Measurements from ENCODE around the gene FCHSD1.

GRCh38 chr5:141590127-141590526 is 61.1 kb downstream of the FCHSD1 start:
- TF ChIP-seq POLR2AphosphoS5 (IDR thresholded peaks at IDR 0.05; ENCODE audit: low read depth) (no peak), CTCF (IDR thresholded peaks at IDR 0.05; ENCODE audit: insufficient read depth, low read length) (no peak)
- TF ChIP-seq, protein P1, sequence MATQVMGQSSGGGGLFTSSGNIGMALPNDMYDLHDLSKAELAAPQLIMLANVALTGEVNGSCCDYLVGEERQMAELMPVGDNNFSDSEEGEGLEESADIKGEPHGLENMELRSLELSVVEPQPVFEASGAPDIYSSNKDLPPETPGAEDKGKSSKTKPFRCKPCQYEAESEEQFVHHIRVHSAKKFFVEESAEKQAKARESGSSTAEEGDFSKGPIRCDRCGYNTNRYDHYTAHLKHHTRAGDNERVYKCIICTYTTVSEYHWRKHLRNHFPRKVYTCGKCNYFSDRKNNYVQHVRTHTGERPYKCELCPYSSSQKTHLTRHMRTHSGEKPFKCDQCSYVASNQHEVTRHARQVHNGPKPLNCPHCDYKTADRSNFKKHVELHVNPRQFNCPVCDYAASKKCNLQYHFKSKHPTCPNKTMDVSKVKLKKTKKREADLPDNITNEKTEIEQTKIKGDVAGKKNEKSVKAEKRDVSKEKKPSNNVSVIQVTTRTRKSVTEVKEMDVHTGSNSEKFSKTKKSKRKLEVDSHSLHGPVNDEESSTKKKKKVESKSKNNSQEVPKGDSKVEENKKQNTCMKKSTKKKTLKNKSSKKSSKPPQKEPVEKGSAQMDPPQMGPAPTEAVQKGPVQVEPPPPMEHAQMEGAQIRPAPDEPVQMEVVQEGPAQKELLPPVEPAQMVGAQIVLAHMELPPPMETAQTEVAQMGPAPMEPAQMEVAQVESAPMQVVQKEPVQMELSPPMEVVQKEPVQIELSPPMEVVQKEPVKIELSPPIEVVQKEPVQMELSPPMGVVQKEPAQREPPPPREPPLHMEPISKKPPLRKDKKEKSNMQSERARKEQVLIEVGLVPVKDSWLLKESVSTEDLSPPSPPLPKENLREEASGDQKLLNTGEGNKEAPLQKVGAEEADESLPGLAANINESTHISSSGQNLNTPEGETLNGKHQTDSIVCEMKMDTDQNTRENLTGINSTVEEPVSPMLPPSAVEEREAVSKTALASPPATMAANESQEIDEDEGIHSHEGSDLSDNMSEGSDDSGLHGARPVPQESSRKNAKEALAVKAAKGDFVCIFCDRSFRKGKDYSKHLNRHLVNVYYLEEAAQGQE (IDR thresholded peaks at IDR 0.05; ENCODE audit: insufficient replicate concordance, low read depth) = no peak
